T-cell (primary cell): Measurements from ENCODE around the gene ENPP6. TPM values are rescaled to one million over a fixed set of nuclear protein-coding genes. Genes with fewer than 3 reads are reported as not detected.

Experiments
- ATAC-seq, 4 experiments: fragments of 200-7000 bp in 3 of 4; fragments of 150-1000 bp in 1 of 4; cut with Tn5 transposase; replicated peaks in 1 of 4; 1 replicate in 3 of 4; 2 replicates in 1 of 4; pipeline ENCODE4 v1.10.0; 2021; ENCODE audit warnings: moderate library complexity in 3 of 4, mild to moderate bottlenecking in 2 of 4, moderate number of reproducible peaks in 1 of 4
- CTCF ChIA-PET, 2 donors: fragments of 300-600 bp; sonication (Branson Sonifier 250); formaldehyde crosslinking; loops; one replicate each; lab custom pipeline; 2022; ENCODE audit warnings: antibody characterized with exemption in 2 of 2; lab: Charles Lee
- POLR2A ChIA-PET, 2 donors: fragments of 300-600 bp; sonication (Branson Sonifier 250); formaldehyde crosslinking; loops; one replicate each; lab custom pipeline; 2022; ENCODE audit warnings: antibody characterized with exemption in 2 of 2; lab: Charles Lee
- DNase-seq, 35 experiments: peaks; one replicate each; pipeline versions ENCODE4 v3.0.0 to v3.0.0-alpha.2; 2013 to 2023
- H3K27ac ChIP-seq: one replicate; pipeline ENCODE4 v1.5.1; 2013; ENCODE audit warnings: low read length
- H3K27me3 ChIP-seq, 2 experiments: replicated peaks in 1 of 2; 1 replicate in 1 of 2; 2 replicates in 1 of 2; pipeline versions ENCODE4 v1.6.1 to v1.7.0; 2013; ENCODE audit warnings: low read length in 1 of 2, mixed read lengths in 1 of 2; ENCODE audit not compliant: control insufficient read depth in 2 of 2, insufficient read depth in 2 of 2; ENCODE audit errors: extremely low read depth in 1 of 2
- H3K36me3 ChIP-seq, 2 donors: 1 replicate in 1 of 2; 2 replicates in 1 of 2; pipeline versions ENCODE4 v1.6.1 to v1.7.0; 2013; ENCODE audit warnings: low read length in 1 of 2; ENCODE audit not compliant: control insufficient read depth in 2 of 2, insufficient read depth in 1 of 2; ENCODE audit errors: extremely low read depth in 1 of 2
- H3K4me1 ChIP-seq, 2 experiments: 1 replicate in 1 of 2; 2 replicates in 1 of 2; pipeline versions ENCODE4 v1.6.1 to v1.7.0; 2013; ENCODE audit warnings: low read length in 2 of 2, mixed read lengths in 1 of 2; ENCODE audit not compliant: insufficient read depth in 2 of 2, control insufficient read depth in 1 of 2; ENCODE audit errors: extremely low read depth in 1 of 2
- H3K4me3 ChIP-seq, 2 donors: 1 replicate in 1 of 2; 2 replicates in 1 of 2; pipeline versions ENCODE4 v1.5.1 to v1.7.0; 2013; ENCODE audit warnings: mild to moderate bottlenecking in 2 of 2, low read length in 1 of 2, moderate library complexity in 1 of 2; ENCODE audit not compliant: control insufficient read depth in 1 of 2; ENCODE audit errors: extremely low read depth in 1 of 2
- H3K9me3 ChIP-seq: 2 replicates; pipeline ENCODE4 v1.7.0; 2013
- H3K27ac Mint-ChIP-seq, 2 donors: one replicate each; pipeline ENCODE4 v1.8.0; 2020 to 2021; ENCODE audit warnings: mild to moderate bottlenecking in 2 of 2, mixed read lengths in 2 of 2
- H3K27me3 Mint-ChIP-seq, 2 donors: one replicate each; pipeline ENCODE4 v1.8.0; 2021 to 2022; ENCODE audit warnings: mixed read lengths in 2 of 2
- H3K36me3 Mint-ChIP-seq: one replicate; pipeline ENCODE4 v1.8.0; 2021; ENCODE audit warnings: mixed read lengths
- H3K4me1 Mint-ChIP-seq, 3 donors: one replicate each; pipeline ENCODE4 v1.8.0; 2020 to 2022; ENCODE audit warnings: mixed read lengths in 3 of 3, mild to moderate bottlenecking in 1 of 3
- H3K4me3 Mint-ChIP-seq, 3 donors: one replicate each; pipeline ENCODE4 v1.8.0; 2020 to 2022; ENCODE audit warnings: mild to moderate bottlenecking in 3 of 3, mixed read lengths in 3 of 3, moderate library complexity in 3 of 3
- H3K9me3 Mint-ChIP-seq, 3 donors: one replicate each; pipeline ENCODE4 v1.8.0; 2020 to 2022; ENCODE audit warnings: mixed read lengths in 3 of 3
- WGBS: methylation state at CpG from one replicate; pipeline ENCODE4 v1.1.5; 2013; ENCODE audit warnings: missing lambda C conversion rate; ENCODE audit not compliant: insufficient coverage; 5-methylcytosine and 5-hydroxymethylcytosine counted together
- total RNA-seq, 35 experiments: library from RNA in 6 of 35; stranded (reverse) in 6 of 35; fragments of 120-200 nt in 1 of 35; gene quantifications; one replicate each; pipeline versions ENCODE4 v1.2.1 to v1.2.4 and lab custom pipeline; 2013 to 2026

Gene ENPP6
- total RNA-seq, result not detected
- not detected for total RNA-seq (2013)
- 0 to 0.21 (median 0) reads per million in 29 experiments for total RNA-seq (lab: John Stamatoyannopoulos, UW)

- H3K27me3 ChIP-seq, result peaks cover 0 to 15% of the 10 kb centered on the region in 2 experiments
- no peaks in the 10 kb centered on the region for H3K4me1 ChIP-seq
- Mint-ChIP-seq H3K36me3 (no peaks in the 10 kb centered on the region), H3K9me3 (no peaks in the 10 kb centered on the region), H3K4me1 (no peaks in the 10 kb centered on the region), H3K27ac (no peak within 1 kb of the TSS), H3K27me3 (peaks cover 19 to 20% of the 10 kb centered on the region in 2 donors), H3K4me3 (no peak within 1 kb of the TSS)
- H3K4me3 ChIP-seq, result no peak within 1 kb of the TSS
- ATAC-seq (no peak), DNase-seq (no peak)
- ChIA-PET POLR2A (no interaction called here), CTCF (no interaction called here)
- no peaks in the 10 kb centered on the region for H3K36me3 ChIP-seq
- WGBS, result 78% methylated on average over 7 of the region's 8 CpGs
- no peak within 1 kb of the TSS for H3K27ac ChIP-seq
- no peaks in the 10 kb centered on the region for H3K9me3 ChIP-seq
These were observed at the start of gene ENPP6 for GRCh38 chr4:184217634-184218033. Gene ENPP6 (minus strand): TSS chr4:184217873. CDS start chr4:184217819, 54 bp downstream.

GRCh38 chr4:184267206-184267608, 49.5 kb upstream of the ENPP6 start:
- DNase-seq, result no peak
- CTCF ChIA-PET, result interaction anchor here (0.6 to 1.9 kb wide), 5 partner anchors 30 to 775 kb away, joined by 3 to 7 read pairs (median 4); partner anchors contain the start of gene CENPU (in 1 of the 2)
- peaks cover 9 to 25% of the 10 kb centered on the region in 2 experiments for H3K4me1 ChIP-seq
- Mint-ChIP-seq H3K36me3 (no peaks in the 10 kb centered on the region), H3K27me3 (no peaks in the 10 kb centered on the region), H3K4me1 (peaks cover 32 to 51% (median 40%) of the 10 kb centered on the region in 3 donors), H3K9me3 (peaks cover 0 to 4% (median 3%) of the 10 kb centered on the region in 3 donors), H3K4me3 (peak overlapping the region; percentile 80 to 83 (median 81)), H3K27ac (peak overlapping the region; percentile 94 to 98)
- POLR2A ChIA-PET, result interaction anchor here (0.6 to 0.7 kb wide), 3 partner anchors 15 to 207 kb away, joined by 3 to 4 read pairs (median 3); partner anchors contain the start of gene IRF2 (in 1 of the 2)
- H3K27me3 ChIP-seq, result no peaks in the 10 kb centered on the region
- H3K4me3 ChIP-seq, result no peak overlapping the region
- no peak for ATAC-seq
- H3K36me3 ChIP-seq, result no peaks in the 10 kb centered on the region
- peak overlapping the region; percentile 76 for H3K27ac ChIP-seq
- H3K9me3 ChIP-seq, result no peaks in the 10 kb centered on the region
- WGBS, result no CpG with 5 or more reads among the region's 1 CpG

- Histone ChIP-seq H3K27me3 (no peaks in the 10 kb centered on the region), H3K4me1 (peaks cover 9 to 25% of the 10 kb centered on the region in 2 experiments), H3K27ac (peak overlapping the region; percentile 10), H3K36me3 (no peaks in the 10 kb centered on the region), H3K9me3 (no peaks in the 10 kb centered on the region), H3K4me3 (no peak overlapping the region)
- ATAC-seq, result no peak
- H3K27me3 Mint-ChIP-seq, result no peaks in the 10 kb centered on the region
- peak overlapping the region; percentile 64 to 84 for H3K27ac Mint-ChIP-seq
- 41% methylated on average over 3 of the region's 16 CpGs for WGBS
- peaks cover 0 to 4% (median 3%) of the 10 kb centered on the region in 3 donors for H3K9me3 Mint-ChIP-seq
- ChIA-PET POLR2A (interaction anchor here in 1 of 2 donors (0.6 to 0.9 kb wide), 3 partner anchors 10 to 456 kb away, joined by 3 to 6 read pairs (median 4); no protein-coding TSS in a partner anchor), CTCF (interaction anchor here (0.6 to 2.1 kb wide), 14 partner anchors 14 to 830 kb away, joined by 3 to 17 read pairs (median 4); partner anchors contain the start of genes CASP3 (in 1 of the 2), IRF2 (in 1 of the 2) and PRIMPOL (in 1 of the 2))
- H3K4me1 Mint-ChIP-seq, result peaks cover 32 to 51% (median 40%) of the 10 kb centered on the region in 3 donors
- DNase-seq, result no peak
- peak overlapping the region in 2 of 3 donors; percentile 4 to 63 for H3K4me3 Mint-ChIP-seq
- H3K36me3 Mint-ChIP-seq, result no peaks in the 10 kb centered on the region
These were observed 48.1 kb upstream of the ENPP6 start for GRCh38 chr4:184265546-184266351.

GRCh38 chr4:184263910-184264732, 46.4 kb upstream of the ENPP6 start:
- H3K4me3 ChIP-seq, result no peak overlapping the region
- Mint-ChIP-seq H3K36me3 (no peaks in the 10 kb centered on the region), H3K4me1 (peaks cover 30 to 39% (median 34%) of the 10 kb centered on the region in 3 donors), H3K9me3 (peaks cover 0 to 4% (median 3%) of the 10 kb centered on the region in 3 donors), H3K27me3 (peaks cover 0 to 2% of the 10 kb centered on the region in 2 donors), H3K27ac (peak overlapping the region; percentile 9 to 72), H3K4me3 (no peak overlapping the region)
- 23% methylated on average over 18 of the region's 19 CpGs for WGBS
- no peaks in the 10 kb centered on the region for H3K27me3 ChIP-seq
- peak; percentile 78 to 96 (median 91) for DNase-seq
- ChIA-PET POLR2A (interaction anchor here (0.6 to 1.1 kb wide), 6 partner anchors 19 to 522 kb away, joined by 3 to 10 read pairs (median 4); partner anchors contain the start of genes CASP3 (in 2 of the 2), IRF2 (in 1 of the 2) and PRIMPOL (in 1 of the 2)), CTCF (interaction anchor here (0.6 to 2.1 kb wide), 45 partner anchors 10 to 870 kb away, joined by 3 to 23 read pairs (median 5); partner anchors contain the start of genes CASP3 (in 1 of the 2), CENPU (in 1 of the 2), IRF2 (in 1 of the 2) and PRIMPOL (in 1 of the 2))
- peak; percentile 56 to 84 (median 62) for ATAC-seq
- H3K27ac ChIP-seq, result no peak overlapping the region
- H3K9me3 ChIP-seq, result no peaks in the 10 kb centered on the region
- peaks cover 9 to 25% of the 10 kb centered on the region in 2 experiments for H3K4me1 ChIP-seq
- no peaks in the 10 kb centered on the region for H3K36me3 ChIP-seq

GRCh38 chr4:184263461-184263860, 45.8 kb upstream of the ENPP6 start:
- H3K9me3 ChIP-seq, result no peaks in the 10 kb centered on the region
- peaks cover 0 to 4% (median 3%) of the 10 kb centered on the region in 3 donors for H3K9me3 Mint-ChIP-seq
- H3K27ac ChIP-seq, result no peak overlapping the region
- 86% methylated on average over 4 of the region's 5 CpGs for WGBS
- peaks cover 24 to 33% (median 28%) of the 10 kb centered on the region in 3 donors for H3K4me1 Mint-ChIP-seq
- no peaks in the 10 kb centered on the region for H3K27me3 ChIP-seq
- H3K4me3 ChIP-seq, result no peak overlapping the region
- H3K27ac Mint-ChIP-seq, result no peak overlapping the region
- DNase-seq (no peak), ATAC-seq (no peak)
- peaks cover 0 to 2% of the 10 kb centered on the region in 2 donors for H3K27me3 Mint-ChIP-seq
- H3K4me3 Mint-ChIP-seq, result no peak overlapping the region
- H3K36me3 ChIP-seq, result no peaks in the 10 kb centered on the region
- ChIA-PET CTCF (interaction anchor here (0.6 to 2.1 kb wide), 36 partner anchors 10 to 871 kb away, joined by 3 to 23 read pairs (median 5); partner anchors contain the start of genes CASP3 (in 1 of the 2), CENPU (in 1 of the 2), IRF2 (in 1 of the 2) and PRIMPOL (in 1 of the 2)), POLR2A (interaction anchor here in 1 of 2 donors (1.1 kb wide), 1 partner anchor 274 kb away, joined by 4 read pairs; no protein-coding TSS in a partner anchor)
- peaks cover 5 to 25% of the 10 kb centered on the region in 2 experiments for H3K4me1 ChIP-seq
- H3K36me3 Mint-ChIP-seq, result no peaks in the 10 kb centered on the region
